ENCODE results near the gene HOXB13.

- TF ChIP-seq CTCF (IDR thresholded peaks at IDR 0.05) (no peak), POLR2AphosphoS5 (IDR thresholded peaks at IDR 0.05) (no peak)
Observed at GRCh38 chr17:48733632-48734328, 5.2 kb upstream of the HOXB13 start.

All from prostate gland (tissue), 2 donors.